Common myeloid progenitor, CD34-positive (primary cell): ENCODE results near the gene CSF1R.
A peak's percentile ranks its signal among the peaks of the same experiment; 100 is the strongest.

Source experiments
- CTCF ChIA-PET: fragments of 350-600 bp; sonication (Branson Sonifier 250); formaldehyde crosslinking; loops from one replicate; lab custom pipeline; 2021; ENCODE audit warnings: antibody characterized with exemption; lab: Charles Lee
- POLR2A ChIA-PET: fragments of 350-600 bp; sonication (Branson Sonifier 250); formaldehyde crosslinking; loops from one replicate; lab custom pipeline; 2021; ENCODE audit warnings: antibody characterized with exemption; lab: Charles Lee
- DNase-seq, 3 donors: peaks; one replicate each; pipeline versions ENCODE4 v3.0.0 to v3.0.0-alpha.2; 2013
- H3K27ac ChIP-seq, 2 experiments: 1 replicate in 1 of 2; 2 replicates in 1 of 2; pipeline ENCODE4 v1.7.0; 2013; ENCODE audit warnings: inconsistent platforms in 2 of 2, low read length in 2 of 2, mild to moderate bottlenecking in 2 of 2, low read depth in 1 of 2, moderate library complexity in 1 of 2; ENCODE audit not compliant: severe bottlenecking in 2 of 2, insufficient read depth in 1 of 2, poor library complexity in 1 of 2
- H3K27me3 ChIP-seq, 5 experiments: replicated peaks in 2 of 5; 1 replicate in 3 of 5; 2 replicates in 2 of 5; pipeline versions ENCODE4 v1.6.1 to v1.7.0; 2013; ENCODE audit warnings: low read length in 4 of 5, mild to moderate bottlenecking in 2 of 5, moderate library complexity in 2 of 5, inconsistent platforms in 1 of 5; ENCODE audit not compliant: insufficient read depth in 5 of 5, control insufficient read depth in 4 of 5
- H3K36me3 ChIP-seq, 4 experiments: 1 replicate in 2 of 4; 2 replicates in 2 of 4; pipeline versions ENCODE4 v1.6.1 to v1.7.0; 2013; ENCODE audit warnings: low read length in 3 of 4, control low read depth in 1 of 4, mild to moderate bottlenecking in 1 of 4; ENCODE audit not compliant: control insufficient read depth in 4 of 4, insufficient read depth in 4 of 4
- H3K4me1 ChIP-seq, 4 experiments: 1 replicate in 3 of 4; 2 replicates in 1 of 4; pipeline versions ENCODE4 v1.6.1 to v1.7.1; 2013; ENCODE audit warnings: low read length in 3 of 4, mild to moderate bottlenecking in 3 of 4, control low read depth in 1 of 4, inconsistent platforms in 1 of 4, moderate library complexity in 1 of 4; ENCODE audit not compliant: control insufficient read depth in 4 of 4, insufficient read depth in 4 of 4; ENCODE audit errors: control extremely low read depth in 1 of 4
- H3K4me3 ChIP-seq, 7 experiments: 1 replicate in 4 of 7; 2 replicates in 3 of 7; pipeline versions ENCODE4 v1.5.1 to v1.7.0; 2013; ENCODE audit warnings: mild to moderate bottlenecking in 7 of 7, low read length in 6 of 7, moderate library complexity in 6 of 7, inconsistent platforms in 2 of 7, low read depth in 2 of 7, control low read depth in 1 of 7; ENCODE audit not compliant: insufficient read depth in 4 of 7, control insufficient read depth in 1 of 7; ENCODE audit errors: extremely low read depth in 1 of 7
- H3K9me3 ChIP-seq, 5 experiments: 1 replicate in 4 of 5; 2 replicates in 1 of 5; pipeline versions ENCODE4 v1.6.1 to v1.7.1; 2013; ENCODE audit warnings: low read length in 4 of 5, mild to moderate bottlenecking in 2 of 5, inconsistent platforms in 1 of 5, low read depth in 1 of 5, moderate library complexity in 1 of 5; ENCODE audit not compliant: control insufficient read depth in 4 of 5, insufficient read depth in 2 of 5; ENCODE audit errors: control extremely low read depth in 1 of 5
- WGBS: methylation state at CpG from one replicate; pipeline ENCODE4 v1.1.5; 2013; ENCODE audit not compliant: insufficient coverage; 5-methylcytosine and 5-hydroxymethylcytosine counted together

CSF1R gene

GRCh38 chr5:150131461-150131860, 45.1 kb upstream of the CSF1R start:
- no peaks in the 10 kb centered on the region for H3K9me3 ChIP-seq
- no peak for DNase-seq
- H3K4me1 ChIP-seq = peaks cover 0 to 19% (median 12%) of the 10 kb centered on the region in 4 experiments
- H3K27me3 ChIP-seq = no peaks in the 10 kb centered on the region
- H3K36me3 ChIP-seq = no peaks in the 10 kb centered on the region
- CTCF ChIA-PET = interaction anchor here (0.8 to 8.9 kb wide), 12 partner anchors 9 to 290 kb away, joined by 3 to 104 read pairs (median 3); partner anchors contain the start of gene CSF1R
- POLR2A ChIA-PET = no interaction called here
- H3K4me3 ChIP-seq = no peak overlapping the region
- H3K27ac ChIP-seq = no peak overlapping the region
- WGBS = no CpG with 5 or more reads among the region's 4 CpGs

GRCh38 chr5:150130493-150130922, 44.2 kb upstream of the CSF1R start:
- H3K9me3 ChIP-seq = no peaks in the 10 kb centered on the region
- H3K4me1 ChIP-seq = peaks cover 0 to 19% (median 12%) of the 10 kb centered on the region in 4 experiments
- no peak for DNase-seq
- no peak overlapping the region for H3K27ac ChIP-seq
- 89% methylated on average over 8 of the region's 8 CpGs for WGBS
- H3K36me3 ChIP-seq = no peaks in the 10 kb centered on the region
- H3K4me3 ChIP-seq = no peak overlapping the region
- ChIA-PET POLR2A (interaction anchor here (1.0 kb wide), 1 partner anchor 88 kb away, joined by 5 read pairs; no protein-coding TSS in a partner anchor), CTCF (interaction anchor here (0.6 to 8.9 kb wide), 18 partner anchors 9 to 289 kb away, joined by 3 to 104 read pairs (median 4); no protein-coding TSS in a partner anchor)
- no peaks in the 10 kb centered on the region for H3K27me3 ChIP-seq

GRCh38 chr5:150129813-150130492, 43.6 kb upstream of the CSF1R start:
- Histone ChIP-seq H3K27ac (no peak overlapping the region), H3K4me3 (no peak overlapping the region), H3K4me1 (peaks cover 0 to 19% (median 12%) of the 10 kb centered on the region in 4 experiments), H3K36me3 (no peaks in the 10 kb centered on the region), H3K9me3 (no peaks in the 10 kb centered on the region), H3K27me3 (no peaks in the 10 kb centered on the region)
- WGBS = 61% methylated on average over 24 of the region's 25 CpGs
- POLR2A ChIA-PET = interaction anchor here (1.0 kb wide), 1 partner anchor 88 kb away, joined by 5 read pairs; no protein-coding TSS in a partner anchor
- peak; percentile 57 to 70 (median 59) for DNase-seq
- CTCF ChIA-PET = interaction anchor here (0.6 to 8.9 kb wide), 17 partner anchors 9 to 310 kb away, joined by 3 to 104 read pairs (median 4); no protein-coding TSS in a partner anchor

- no peaks in the 10 kb centered on the region for H3K9me3 ChIP-seq
- peaks cover 0 to 20% (median 14%) of the 10 kb centered on the region in 4 experiments for H3K4me1 ChIP-seq
- no peak overlapping the region for H3K4me3 ChIP-seq
- H3K36me3 ChIP-seq = no peaks in the 10 kb centered on the region
- no peaks in the 10 kb centered on the region for H3K27me3 ChIP-seq
- no peak for DNase-seq
- H3K27ac ChIP-seq = no peak overlapping the region
- whole genome bisulfite sequencing = 93% methylated on average over 7 of the region's 8 CpGs
- CTCF ChIA-PET = interaction anchor here (1.5 to 8.9 kb wide), 8 partner anchors 11 to 311 kb away, joined by 3 to 104 read pairs (median 6); no protein-coding TSS in a partner anchor
- POLR2A ChIA-PET = no interaction called here
Observed at GRCh38 chr5:150129454-150129812, 43.1 kb upstream of the CSF1R start.

- POLR2A ChIA-PET = no interaction called here
Observed at GRCh38 chr5:150126921-150127265, 40.5 kb upstream of the CSF1R start.

GRCh38 chr5:150126199-150126920, 40.0 kb upstream of the CSF1R start:
- ChIA-PET POLR2A (no interaction called here), CTCF (interaction anchor here (0.9 to 8.9 kb wide), 9 partner anchors 10 to 139 kb away, joined by 3 to 104 read pairs (median 5); no protein-coding TSS in a partner anchor)
- no peak overlapping the region for H3K27ac ChIP-seq
- H3K27me3 ChIP-seq = no peaks in the 10 kb centered on the region
- 98% methylated on average over 10 of the region's 10 CpGs for WGBS
- H3K36me3 ChIP-seq = no peaks in the 10 kb centered on the region
- H3K4me3 ChIP-seq = no peak overlapping the region
- no peak for DNase-seq
- H3K9me3 ChIP-seq = no peaks in the 10 kb centered on the region
- peaks cover 0 to 15% (median 13%) of the 10 kb centered on the region in 4 experiments for H3K4me1 ChIP-seq

More at GRCh38 chr5:150126921-150127265, 40.5 kb upstream of the CSF1R start:
- Histone ChIP-seq H3K9me3 (no peaks in the 10 kb centered on the region), H3K27me3 (no peaks in the 10 kb centered on the region), H3K27ac (no peak overlapping the region), H3K4me1 (peaks cover 0 to 19% (median 17%) of the 10 kb centered on the region in 4 experiments), H3K4me3 (no peak overlapping the region), H3K36me3 (no peaks in the 10 kb centered on the region)
- WGBS = 93% methylated on average over 5 of the region's 6 CpGs
- CTCF ChIA-PET = interaction anchor here (0.9 to 8.9 kb wide), 8 partner anchors 9 to 139 kb away, joined by 3 to 104 read pairs (median 5); no protein-coding TSS in a partner anchor
- no peak for DNase-seq
